HG02763 (cell line): Measurements from ENCODE around the gene STEEP1.

ENCODE experiments used
- ATAC-seq: cut with Tn5 transposase; IDR thresholded peaks from one replicate; pipeline ENCODE4 v1.9.1; 2021; ENCODE audit warnings: mild to moderate bottlenecking, moderate library complexity; ENCODE audit not compliant: unreplicated experiment

Gene STEEP1

GRCh38 chrX:119489212-119490074 is 75.8 kb downstream of the STEEP1 start:
- ATAC-seq, result no peak

GRCh38 chrX:119488749-119489148 is 76.5 kb downstream of the STEEP1 start:
- ATAC-seq, result no peak
